GM08714 (cell line): ENCODE data around the gene NEUROG2.
"Not testable (repeated sequence)": the region's sequence is repeated elsewhere in the genome, so short reads cannot be mapped to it uniquely, and the experiment has no call there.

Source experiments
- H3K4me3 ChIP-seq: fragments of 200-500 bp; sonication (Bioruptor generic); 2 replicates; pipeline ENCODE4 v1.5.1; 2014; ENCODE audit warnings: mild to moderate bottlenecking, low read length, inconsistent platforms
- ZNF274 ChIP-seq: IDR thresholded peaks from 2 replicates; pipeline ENCODE4 v1.6.1; 2012; ENCODE audit warnings: mild to moderate bottlenecking, low read depth, low read length

The NEUROG2 gene

DNA sequence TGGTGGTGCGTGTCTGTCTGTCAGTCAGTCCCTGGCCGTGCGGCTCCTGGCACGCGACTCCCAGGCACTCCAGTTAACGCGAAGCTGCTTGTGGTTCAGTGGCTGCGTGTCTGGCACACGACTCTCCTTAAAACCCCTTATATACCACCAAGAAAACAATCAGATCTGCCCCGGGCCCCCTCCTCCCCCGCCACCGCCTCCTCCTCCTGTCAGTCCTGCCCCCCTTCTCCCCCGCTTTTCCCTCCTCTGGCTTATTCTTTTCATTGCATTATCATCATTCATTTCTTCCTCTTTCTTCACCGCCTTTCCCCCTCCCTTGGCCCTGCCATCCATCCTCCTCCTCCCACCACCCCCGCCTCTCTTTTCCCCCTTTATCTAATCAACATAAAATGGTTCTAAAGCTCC, at the start of gene NEUROG2:
Gene NEUROG2 (minus strand): TSS at position 115 of the 405 bp plus-strand sequence. CDS start 705 bp downstream, outside the sequence.
- no peak for TF ChIP-seq ZNF274

DNA sequence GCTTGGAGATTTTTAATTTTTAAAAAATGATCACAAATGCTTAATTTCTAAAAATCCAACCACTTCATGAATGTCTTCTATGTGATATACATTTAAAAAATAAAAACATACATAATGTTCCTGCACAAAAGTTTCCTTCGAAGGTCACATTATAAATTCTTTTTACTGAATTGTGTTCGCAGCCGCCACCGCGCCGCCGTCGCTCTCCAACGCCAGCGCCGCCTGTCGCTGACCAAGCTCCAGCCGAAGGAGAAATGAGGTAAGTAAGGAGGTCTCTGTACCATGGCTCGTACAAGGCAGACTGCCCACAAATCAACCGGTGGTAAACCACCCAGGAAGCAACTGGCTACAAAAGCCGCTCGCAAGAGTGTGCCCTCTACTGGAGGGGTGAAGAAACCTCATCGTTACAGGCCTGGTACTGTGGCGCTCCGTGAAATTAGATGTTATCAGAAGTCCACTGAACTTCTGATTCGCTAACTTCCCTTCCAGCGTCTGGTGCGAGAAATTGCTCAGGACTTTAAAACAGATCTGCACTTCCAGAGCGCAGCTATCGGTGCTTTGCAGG, 48.8 kb upstream of the NEUROG2 start:
- no peak for TF ChIP-seq ZNF274
- no peak overlapping the region for H3K4me3 ChIP-seq

More for the DNA sequence above, at the start of gene NEUROG2:
- H3K4me3 ChIP-seq: peak within 1 kb of the TSS; percentile 58

DNA sequence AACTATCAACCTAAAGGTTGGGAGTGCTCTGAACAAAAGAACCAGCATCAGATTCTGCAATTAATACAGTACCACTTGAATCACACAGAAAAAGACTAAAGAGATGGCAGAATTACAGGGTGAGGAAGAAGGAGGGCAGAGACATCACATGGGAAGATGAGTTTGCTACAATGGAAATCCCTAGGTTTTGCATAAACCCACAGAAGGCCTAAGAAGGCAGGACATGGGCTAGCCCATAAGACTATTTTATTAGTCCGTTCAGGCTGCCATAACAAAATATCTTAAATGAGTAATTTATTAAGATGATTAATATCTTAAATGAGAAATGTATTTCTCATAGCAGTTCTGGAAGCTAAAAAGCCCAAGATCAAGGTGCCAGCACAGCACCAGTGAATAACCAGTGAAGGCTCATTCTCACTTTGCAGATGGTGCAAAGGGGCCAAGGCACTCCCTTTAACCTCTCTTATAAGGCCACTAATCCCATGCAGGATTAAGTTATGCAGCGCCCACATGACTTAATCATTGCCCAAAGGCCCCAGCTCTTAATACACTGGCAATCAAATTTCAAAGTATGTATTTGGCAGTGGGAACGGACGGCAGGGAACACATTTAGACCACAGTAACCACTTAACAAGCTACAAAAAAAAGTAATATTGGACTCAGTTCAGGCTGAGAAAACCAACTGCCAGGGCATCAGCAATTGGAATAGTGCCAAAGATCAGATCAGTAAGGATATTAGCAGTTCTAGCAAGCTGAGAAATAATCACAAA, 47.6 kb upstream of the NEUROG2 start:
- TF ChIP-seq ZNF274: no peak
- H3K4me3 ChIP-seq: no peak overlapping the region

DNA sequence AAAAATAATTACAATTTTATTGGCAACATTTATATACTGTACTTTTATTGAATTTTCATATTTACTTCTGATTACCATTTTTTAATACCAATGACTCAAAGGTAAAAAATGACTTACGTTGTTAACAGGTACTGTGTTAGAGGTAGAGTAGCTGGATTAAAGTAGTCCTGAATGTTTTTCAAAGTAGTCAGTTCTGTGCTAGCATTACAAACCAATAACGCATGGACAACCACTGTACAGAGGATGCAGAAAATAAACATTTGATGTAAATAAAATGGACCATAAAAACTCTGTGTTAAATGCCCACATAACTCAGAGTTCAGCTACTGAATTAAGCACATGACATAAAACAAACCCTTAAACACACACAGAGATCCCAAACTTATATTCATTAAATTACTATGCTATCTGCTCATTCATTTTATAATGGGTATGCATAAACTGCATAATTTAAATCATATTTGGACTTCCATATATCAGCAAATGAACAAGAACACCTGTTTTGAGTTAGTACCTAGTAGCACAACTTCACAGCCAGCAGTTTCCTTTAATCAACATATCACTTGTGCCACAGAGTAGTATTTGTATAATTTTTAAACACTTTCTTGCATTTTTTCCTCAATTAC, 46.4 kb upstream of the NEUROG2 start:
- no peak overlapping the region for H3K4me3 ChIP-seq
- no peak for TF ChIP-seq ZNF274

DNA sequence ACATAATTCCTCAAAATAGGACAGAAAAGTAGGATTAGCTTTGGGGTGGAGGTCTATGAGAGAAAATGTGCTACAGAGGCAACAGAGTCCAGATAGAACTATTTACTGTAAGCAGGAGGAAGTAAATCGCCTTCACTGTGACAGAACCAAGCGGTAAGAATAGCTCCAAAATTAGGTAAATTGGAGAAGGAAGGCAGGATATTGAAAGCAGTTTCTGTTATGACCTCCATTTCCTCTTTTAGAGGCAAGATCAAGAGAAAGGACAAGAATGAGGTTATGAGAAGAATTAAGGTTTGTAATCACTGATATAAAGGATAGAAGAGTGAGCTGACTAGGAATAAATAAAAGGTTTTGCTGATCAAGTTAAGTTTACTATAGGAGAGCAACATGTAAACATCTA, 44.1 kb upstream of the NEUROG2 start:
- TF ChIP-seq ZNF274: no peak
- H3K4me3 ChIP-seq: no peak overlapping the region

DNA sequence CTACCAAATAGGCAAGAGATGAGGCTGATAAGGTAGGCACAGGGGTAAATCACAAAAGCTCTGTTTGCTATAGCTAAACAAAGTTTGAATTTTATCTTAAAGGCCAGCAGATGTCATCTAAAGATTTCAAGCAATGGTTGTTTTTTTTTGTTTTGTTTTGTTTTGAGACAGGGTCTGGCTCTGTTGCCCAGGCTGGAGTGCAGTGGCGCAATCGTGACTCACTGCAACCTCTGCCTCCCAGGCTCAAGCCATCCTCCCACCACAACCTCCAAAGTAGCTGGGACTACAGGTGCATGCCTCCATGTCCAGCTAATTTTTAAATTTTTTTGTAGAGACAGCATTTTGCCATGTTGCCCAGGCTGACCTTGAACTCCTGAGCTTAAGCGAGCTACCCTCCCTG, 43.1 kb upstream of the NEUROG2 start:
- H3K4me3 ChIP-seq: no peak overlapping the region
- TF ChIP-seq ZNF274: no peak

DNA sequence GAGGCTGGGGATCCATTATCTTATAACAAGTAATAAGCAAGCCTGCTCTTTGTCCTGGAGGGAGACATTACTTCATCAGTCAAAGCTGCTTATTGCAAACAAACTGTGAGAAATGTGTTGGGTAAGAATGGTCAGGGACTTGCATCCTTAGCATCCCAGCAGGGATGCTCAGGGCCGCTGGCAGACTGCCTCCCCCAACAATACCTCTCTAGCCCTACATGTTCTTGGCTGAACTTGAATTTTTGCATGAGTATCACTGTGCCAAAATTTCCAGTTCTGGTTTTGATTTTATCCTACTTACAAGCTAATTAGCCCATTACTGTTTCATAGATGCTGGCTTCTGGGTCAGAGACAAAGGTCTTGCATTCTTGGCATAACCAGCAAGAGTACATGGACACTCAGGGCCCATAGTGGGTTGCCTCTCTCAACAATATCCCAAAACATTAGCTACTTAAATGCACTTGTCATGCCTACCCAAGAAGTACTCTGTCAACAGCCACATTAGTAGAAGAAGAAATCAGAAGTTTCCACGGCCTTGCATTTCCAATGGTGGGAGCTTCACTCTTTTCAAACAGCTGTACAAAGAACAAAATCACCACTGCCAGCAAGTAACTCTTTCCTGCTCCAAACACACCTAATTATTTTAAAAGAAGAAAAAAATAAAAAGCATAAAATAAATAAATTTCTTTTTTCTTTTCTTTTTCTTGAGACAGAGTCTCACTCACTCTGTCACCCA, 41.9 kb upstream of the NEUROG2 start:
- no peak for TF ChIP-seq ZNF274
- no peak overlapping the region for H3K4me3 ChIP-seq

DNA sequence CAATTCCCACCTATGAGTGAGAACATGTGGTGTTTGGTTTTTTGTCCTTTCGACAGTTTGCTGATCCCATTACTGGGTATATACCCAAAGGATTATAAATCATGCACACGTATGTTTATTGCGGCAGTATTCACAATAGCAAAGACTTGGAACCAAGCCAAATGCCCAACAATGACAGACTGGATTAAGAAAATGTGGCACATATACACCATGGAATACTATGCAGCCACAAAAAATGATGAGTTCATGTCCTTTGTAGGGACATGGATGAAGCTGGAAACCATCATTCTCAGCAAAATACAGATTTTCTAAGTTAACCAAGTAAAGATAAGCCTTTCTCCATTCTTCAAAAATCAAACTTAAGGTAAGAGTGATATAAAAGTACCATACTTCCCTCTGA, 38.3 kb upstream of the NEUROG2 start:
- H3K4me3 ChIP-seq: not testable (repeated sequence)

DNA sequence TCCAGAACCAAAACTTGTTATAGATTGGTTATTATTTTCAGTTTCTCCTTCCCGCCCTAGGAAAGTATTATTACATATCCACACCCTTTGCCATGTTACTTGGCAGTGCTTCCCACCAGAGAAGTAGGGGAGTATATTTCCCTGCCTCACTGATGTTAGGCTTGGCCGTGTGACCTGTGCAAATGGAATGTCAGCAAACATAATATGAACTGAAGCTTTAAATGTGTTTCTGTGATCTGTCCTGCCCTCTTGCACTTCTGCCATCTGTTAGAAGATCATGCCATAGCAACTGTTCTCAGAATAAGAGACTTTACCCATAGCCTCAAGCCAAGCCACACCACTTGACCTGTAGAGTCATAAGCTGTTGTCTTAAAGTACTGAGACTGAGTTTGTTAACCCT, 36.7 kb upstream of the NEUROG2 start:
- H3K4me3 ChIP-seq: no peak overlapping the region
- TF ChIP-seq ZNF274: no peak

DNA sequence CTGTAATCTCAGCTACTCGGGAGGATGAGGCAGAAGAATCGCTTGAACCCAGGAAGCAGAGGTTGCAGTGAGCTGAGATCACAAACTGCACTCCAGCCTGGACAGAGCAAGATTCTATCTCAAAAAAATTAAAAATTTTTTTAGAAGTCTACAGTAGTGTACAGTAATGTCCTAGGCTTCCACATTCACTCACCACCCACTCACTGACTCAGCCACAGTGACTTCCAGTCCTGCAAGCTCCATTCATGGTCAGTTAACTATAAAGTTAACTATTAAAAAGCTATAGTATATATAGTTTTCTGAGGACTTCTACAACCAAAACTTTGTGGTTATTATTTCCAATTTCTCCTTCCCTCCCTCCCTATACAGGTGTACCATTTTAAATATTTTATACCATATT, 34.7 kb upstream of the NEUROG2 start:
- TF ChIP-seq ZNF274: no peak
- H3K4me3 ChIP-seq: no peak overlapping the region

DNA sequence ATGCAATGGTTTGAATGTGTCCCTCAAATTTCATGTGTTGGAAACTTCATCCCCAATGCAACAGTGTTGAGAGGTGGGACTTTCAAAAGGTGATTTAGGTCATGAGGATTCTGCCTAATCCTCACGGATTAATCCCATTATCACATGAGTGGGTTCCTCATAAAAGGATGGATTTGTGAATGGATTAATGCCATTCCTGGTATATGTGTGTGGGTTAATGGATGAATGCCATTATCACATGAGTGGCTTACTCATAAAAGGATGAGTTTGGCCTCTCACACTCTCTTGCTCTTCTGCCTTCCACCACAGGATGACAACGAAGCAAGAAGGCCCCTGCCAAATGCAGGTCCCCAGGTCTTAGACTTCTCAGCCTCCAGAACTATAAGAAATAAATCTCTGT, 30.5 kb upstream of the NEUROG2 start:
- no peak overlapping the region for H3K4me3 ChIP-seq
- TF ChIP-seq ZNF274: no peak

DNA sequence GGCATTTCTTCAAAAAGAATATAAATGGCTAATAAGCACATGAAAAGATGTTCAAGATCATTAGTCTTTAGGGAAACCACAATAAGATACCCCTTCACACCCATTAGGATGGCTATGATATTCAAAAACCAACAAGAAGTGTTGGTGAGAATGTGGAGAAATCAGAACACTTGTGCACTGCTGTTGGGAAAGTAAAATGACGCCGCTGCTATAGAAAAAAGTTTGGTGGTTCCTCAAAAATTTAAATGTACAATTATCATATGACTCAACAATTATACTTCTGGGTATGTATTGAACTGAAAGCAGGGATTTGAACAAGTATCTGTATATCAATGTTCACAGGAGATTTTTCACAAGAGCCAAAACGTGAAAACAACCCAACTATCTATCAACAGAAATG, 29.4 kb upstream of the NEUROG2 start:
- H3K4me3 ChIP-seq: no peak overlapping the region
- no peak for TF ChIP-seq ZNF274

DNA sequence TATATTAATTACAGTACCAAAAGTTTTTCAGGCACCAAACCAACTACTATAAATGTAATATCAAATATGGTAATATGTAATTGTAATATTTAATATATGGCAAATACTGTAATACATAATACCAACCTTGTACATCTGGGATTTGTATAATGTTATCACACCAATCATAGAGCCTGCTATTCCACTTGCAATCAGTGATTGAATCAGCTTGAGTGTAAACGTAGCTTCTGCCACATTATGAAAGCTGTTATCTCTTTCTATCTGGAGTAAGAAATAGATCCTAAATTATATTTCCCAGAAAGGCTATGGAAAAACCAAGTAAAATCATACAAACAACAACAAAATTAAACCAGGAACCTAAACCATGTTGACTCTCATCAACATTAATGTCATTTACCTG, 24.7 kb upstream of the NEUROG2 start:
- H3K4me3 ChIP-seq: no peak overlapping the region
- TF ChIP-seq ZNF274: no peak

DNA sequence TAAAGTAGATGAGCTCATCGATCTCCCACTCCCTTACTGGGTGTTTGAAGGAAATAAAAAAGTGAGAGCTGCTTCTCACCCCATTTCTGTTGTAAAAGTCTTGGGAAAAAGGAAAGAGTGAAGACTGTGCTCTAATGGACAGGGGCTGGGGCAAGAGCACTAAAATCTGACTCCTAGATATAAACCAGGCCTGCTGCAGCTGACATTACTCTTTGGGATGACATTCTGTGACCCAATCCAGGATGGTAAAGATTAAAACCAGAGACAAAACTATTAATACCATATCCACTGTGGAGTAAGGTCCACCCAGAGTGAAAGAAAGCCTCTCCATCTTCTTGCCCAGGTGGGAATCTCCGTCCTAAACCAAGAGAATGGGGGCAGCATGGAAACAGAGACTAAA, 20.1 kb upstream of the NEUROG2 start:
- no peak for TF ChIP-seq ZNF274
- no peak overlapping the region for H3K4me3 ChIP-seq

DNA sequence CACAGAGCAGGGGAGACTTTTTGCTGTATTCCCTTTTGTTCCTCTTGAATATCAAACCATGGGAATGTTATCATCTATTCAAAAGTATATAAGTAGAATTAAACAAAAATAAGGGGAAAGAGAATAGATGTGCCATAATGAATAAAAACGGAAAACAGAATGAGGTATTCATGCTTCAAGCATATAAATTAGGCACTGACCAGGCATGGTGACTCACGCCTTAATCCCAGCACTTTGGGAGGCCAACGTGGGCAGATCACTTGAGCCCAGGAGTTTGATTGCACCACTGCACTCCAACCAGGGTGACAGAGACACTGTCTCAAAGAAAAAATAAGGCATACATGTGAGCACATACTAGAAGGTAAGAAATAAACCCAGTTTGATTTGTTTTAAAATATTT, 16.3 kb upstream of the NEUROG2 start:
- H3K4me3 ChIP-seq: no peak overlapping the region
- no peak for TF ChIP-seq ZNF274

DNA sequence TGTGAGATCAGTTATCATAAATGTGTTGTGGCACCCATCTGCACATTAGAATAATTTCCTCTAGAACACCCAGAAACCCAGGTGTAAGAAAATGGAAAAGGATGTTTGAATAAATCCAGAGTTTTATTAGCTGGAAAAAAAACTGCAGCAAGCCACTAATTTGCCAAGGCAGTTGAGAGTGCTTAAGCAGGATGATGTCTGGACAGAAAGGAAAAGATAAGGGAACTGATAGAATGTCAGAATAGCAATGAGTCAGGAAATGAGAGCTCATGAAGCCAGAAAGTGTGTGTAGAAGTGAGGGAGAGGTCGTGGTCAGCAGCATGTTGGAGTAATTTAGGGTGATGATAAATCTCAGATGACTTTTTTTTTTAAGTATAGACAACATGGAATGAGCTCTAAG, 15.2 kb upstream of the NEUROG2 start:
- no peak overlapping the region for H3K4me3 ChIP-seq
- no peak for TF ChIP-seq ZNF274
